IMR-90 (cell line): ENCODE measurements around the gene CEBPZ. TPM values are rescaled to one million over a fixed set of nuclear protein-coding genes. Genes with fewer than 3 reads are reported as not detected.

Experiments used
- ATAC-seq: fragments of 200-7000 bp; cut with Tn5 transposase; 2 replicates; pipeline ENCODE4 v1.9.1; 2020; ENCODE audit warnings: low read depth, mild to moderate bottlenecking, moderate library complexity
- BruUV-seq: library from RNA; stranded (reverse); fragments of 400-500 nt; replicated peaks from 2 replicates; lab custom pipeline; 2021; lab: Mats Ljungman, UMichigan
- CTCF ChIA-PET: fragments of 300-600 bp; formaldehyde crosslinking; extraction: SDS; loops from one replicate; lab custom pipeline; 2021; ENCODE audit warnings: antibody characterized with exemption; lab: Yijun Ruan, JAX
- POLR2A ChIA-PET: fragments of 300-600 bp; sonication (Branson Sonifier 250); formaldehyde crosslinking; loops from one replicate; lab custom pipeline; 2022; ENCODE audit warnings: antibody characterized with exemption; ENCODE audit not compliant: unreplicated experiment; lab: Charles Lee
- DNase-seq: peaks from one replicate; pipeline ENCODE4 v3.0.0; 2013
- H2AFZ ChIP-seq: replicated peaks from 2 replicates; pipeline ENCODE3; 2013; ENCODE audit warnings: low read length, mild to moderate bottlenecking; ENCODE audit not compliant: poor library complexity
- H2AK5ac ChIP-seq: 2 replicates; pipeline ENCODE4 v1.6.1; 2013; ENCODE audit warnings: low read depth, low read length, inconsistent platforms
- H2AK9ac ChIP-seq: replicated peaks from 2 replicates; pipeline ENCODE3; 2013; ENCODE audit warnings: mild to moderate bottlenecking, low read depth, low read length, moderate library complexity; ENCODE audit not compliant: poor library complexity
- H2BK120ac ChIP-seq: 2 replicates; pipeline ENCODE4 v1.6.1; 2013; ENCODE audit warnings: low read depth, low read length, inconsistent platforms
- H2BK15ac ChIP-seq: 3 replicates; pipeline ENCODE4 v1.6.1; 2013; ENCODE audit warnings: low read depth, low read length, inconsistent platforms
- H2BK20ac ChIP-seq: 2 replicates; pipeline ENCODE4 v1.6.1; 2013; ENCODE audit warnings: low read depth, mild to moderate bottlenecking, inconsistent platforms, low read length, moderate library complexity
- H2BK5ac ChIP-seq: 2 replicates; pipeline ENCODE4 v1.6.1; 2013; ENCODE audit warnings: mild to moderate bottlenecking, low read depth, low read length, inconsistent platforms; ENCODE audit not compliant: poor library complexity, severe bottlenecking
- H3K14ac ChIP-seq: replicated peaks from 2 replicates; pipeline ENCODE4 v1.6.1; 2013; ENCODE audit warnings: low read depth, low read length, inconsistent platforms
- H3K18ac ChIP-seq: 2 replicates; pipeline ENCODE4 v1.6.1; 2013; ENCODE audit warnings: low read depth, low read length, control low read depth
- H3K23ac ChIP-seq: 2 replicates; pipeline ENCODE4 v1.6.1; 2013; ENCODE audit warnings: low read depth, low read length, inconsistent platforms
- H3K27ac ChIP-seq: 2 replicates; pipeline ENCODE4 v1.5.1; 2013; ENCODE audit warnings: mild to moderate bottlenecking, control low read depth, low read length; ENCODE audit not compliant: insufficient read depth
- H3K27me3 ChIP-seq: 2 replicates; pipeline ENCODE4 v1.6.1; 2013; ENCODE audit warnings: low read length; ENCODE audit not compliant: control insufficient read depth, insufficient read depth
- H3K36me3 ChIP-seq: 2 replicates; pipeline ENCODE4 v1.6.1; 2013; ENCODE audit warnings: low read length, mixed read lengths; ENCODE audit not compliant: control insufficient read depth, insufficient read depth
- H3K4ac ChIP-seq: 2 replicates; pipeline ENCODE4 v1.6.1; 2013; ENCODE audit warnings: low read depth, low read length, inconsistent platforms
- H3K4me1 ChIP-seq: 2 replicates; pipeline ENCODE4 v1.6.1; 2013; ENCODE audit warnings: low read length, mixed read lengths; ENCODE audit not compliant: control insufficient read depth, insufficient read depth
- H3K4me2 ChIP-seq: 2 replicates; pipeline ENCODE4 v1.6.1; 2013; ENCODE audit warnings: low read depth, mild to moderate bottlenecking, control low read depth, low read length, moderate library complexity
- H3K4me3 ChIP-seq: 2 replicates; pipeline ENCODE4 v1.5.1; 2013; ENCODE audit warnings: low read depth, mild to moderate bottlenecking, control low read depth, low read length, moderate library complexity; ENCODE audit not compliant: insufficient read depth
- H3K56ac ChIP-seq: 2 replicates; pipeline ENCODE4 v1.6.1; 2013; ENCODE audit warnings: low read length, inconsistent platforms; ENCODE audit not compliant: insufficient read depth; ENCODE audit errors: extremely low read depth
- H3K79me1 ChIP-seq, 2 experiments: 2 replicates each; pipeline ENCODE4 v1.6.1; 2013; ENCODE audit warnings: low read length in 2 of 2, inconsistent platforms in 1 of 2, low read depth in 1 of 2
- H3K9ac ChIP-seq: 2 replicates; pipeline ENCODE4 v1.6.1; 2013; ENCODE audit warnings: low read depth, low read length, control low read depth
- H3K9me1 ChIP-seq: 2 replicates; pipeline ENCODE4 v1.6.1; 2013; ENCODE audit warnings: low read length, inconsistent platforms; ENCODE audit not compliant: insufficient read depth
- H3K9me3 ChIP-seq: 2 replicates; pipeline ENCODE4 v1.6.1; 2013; ENCODE audit warnings: low read length; ENCODE audit not compliant: control insufficient read depth, insufficient read depth
- H4K20me1 ChIP-seq: 2 replicates; pipeline ENCODE4 v1.6.1; 2013; ENCODE audit warnings: low read length, inconsistent platforms; ENCODE audit not compliant: insufficient read depth
- H4K5ac ChIP-seq: 2 replicates; pipeline ENCODE4 v1.6.1; 2013; ENCODE audit warnings: mild to moderate bottlenecking, low read depth, low read length, control low read depth
- H4K8ac ChIP-seq, 2 experiments: 2 replicates each; pipeline ENCODE4 v1.6.1; 2013; ENCODE audit warnings: low read depth in 2 of 2, low read length in 2 of 2, control low read depth in 1 of 2, inconsistent platforms in 1 of 2
- H4K91ac ChIP-seq: 2 replicates; pipeline ENCODE4 v1.6.1; 2013; ENCODE audit warnings: low read depth, low read length, inconsistent platforms; ENCODE audit not compliant: insufficient read depth
- CHD1 ChIP-seq: IDR thresholded peaks from 2 replicates; pipeline ENCODE4 v1.6.1; 2012; ENCODE audit warnings: low read depth, low read length, improper control_type of control experiment
- FOS ChIP-seq: fragments of 150-350 bp; IDR thresholded peaks from 2 replicates; pipeline ENCODE4 v1.6.1; 2016; ENCODE audit warnings: low read depth, low read length
- MAFK ChIP-seq: IDR thresholded peaks from 2 replicates; pipeline ENCODE4 v1.6.1; 2012; ENCODE audit warnings: low read depth, low read length, improper control_type of control experiment
- MAZ ChIP-seq: IDR thresholded peaks from 2 replicates; pipeline ENCODE4 v1.6.1; 2012; ENCODE audit warnings: low read depth, mild to moderate bottlenecking, low read length, improper control_type of control experiment, moderate library complexity, borderline replicate concordance
- MXI1 ChIP-seq: IDR thresholded peaks from 2 replicates; pipeline ENCODE4 v1.6.1; 2012; ENCODE audit warnings: low read depth, mild to moderate bottlenecking, low read length, moderate library complexity, borderline replicate concordance
- NFE2L2 ChIP-seq: fragments of 150-350 bp; IDR thresholded peaks from 2 replicates; pipeline ENCODE4 v1.6.1; 2016; ENCODE audit warnings: low read depth, mild to moderate bottlenecking, low read length
- POLR2A ChIP-seq: IDR thresholded peaks from 2 replicates; pipeline ENCODE4 v1.6.1; 2012; ENCODE audit warnings: mild to moderate bottlenecking, low read depth, low read length
- RCOR1 ChIP-seq: IDR thresholded peaks from 2 replicates; pipeline ENCODE4 v1.6.1; 2012; ENCODE audit warnings: mild to moderate bottlenecking, low read length, improper control_type of control experiment; ENCODE audit not compliant: insufficient replicate concordance
- RFX5 ChIP-seq: IDR thresholded peaks from 2 replicates; pipeline ENCODE4 v1.8.0; 2012; ENCODE audit warnings: low read depth, mild to moderate bottlenecking, low read length, moderate library complexity
- SMC3 ChIP-seq: fragments of 150-350 bp; IDR thresholded peaks from 2 replicates; pipeline ENCODE4 v1.6.1; 2016; ENCODE audit warnings: low read depth, mild to moderate bottlenecking, antibody characterized with exemption, low read length, moderate library complexity
- WGBS, 2 experiments: methylation state at CpG; one replicate each; pipeline versions ENCODE4 v1.1.5 to v1.1.7; 2013; ENCODE audit warnings: missing lambda C conversion rate in 2 of 2; ENCODE audit not compliant: insufficient read length in 1 of 2; ENCODE audit errors: extremely low coverage in 2 of 2; 5-methylcytosine and 5-hydroxymethylcytosine counted together
- dilution Hi-C: fragments of 300-500 bp; cut with HindIII; formaldehyde crosslinking; loops from one replicate; pipeline ENCODE4 v1.14.3; 2018; ENCODE audit warnings: low sequenced_read_pairs; ENCODE audit not compliant: unreplicated experiment
- in situ Hi-C: fragments of 300-500 bp; cut with MboI; formaldehyde crosslinking; loops from 3 replicates; pipeline ENCODE4 v1.14.3; 2019; ENCODE audit warnings: low sequenced_read_pairs, inconsistent platforms, mixed read lengths
- intact Hi-C: fragments of 100-400 bp; cut with micrococcal nuclease; formaldehyde crosslinking; loops from 2 replicates; pipeline ENCODE4 v1.10.0; 2022
- polyA plus RNA-seq, 3 experiments: library from polyadenylated mRNA; depleted of rRNA; stranded (reverse); fragments of >200 nt; gene quantifications; 2 replicates each; pipeline ENCODE4 v1.2.3, GENCODE V29; 2012; ENCODE audit warnings: low replicate concordance in 1 of 3
- total RNA-seq: library from RNA; depleted of rRNA; stranded (reverse); fragments of >200 nt; gene quantifications from 2 replicates; pipeline ENCODE4 v1.2.3, GENCODE V29; 2012
- TF ChIP-seq, protein P1 (sequence below): fragments of 150-350 bp; IDR thresholded peaks from 2 replicates; pipeline ENCODE4 v1.6.1; 2016; ENCODE audit warnings: low read depth, mild to moderate bottlenecking, low read length, moderate library complexity, borderline replicate concordance
- TF ChIP-seq, protein P2 (sequence below): fragments of 150-350 bp; IDR thresholded peaks from 2 replicates; pipeline ENCODE4 v1.6.1; 2017; ENCODE audit warnings: mild to moderate bottlenecking, antibody characterized with exemption, low read length, low read depth
- TF ChIP-seq, protein P3 (sequence below): conservative IDR thresholded peaks from 2 replicates; pipeline ENCODE4 v1.5.1; 2012; ENCODE audit warnings: mild to moderate bottlenecking, low read depth, low read length, improper control_type of control experiment

CEBPZ gene
- total and polyA plus RNA-seq, 2 of the 4 experiments (the other 2 are of a cell fraction), result 9.4 to 33.3 TPM

DNA sequence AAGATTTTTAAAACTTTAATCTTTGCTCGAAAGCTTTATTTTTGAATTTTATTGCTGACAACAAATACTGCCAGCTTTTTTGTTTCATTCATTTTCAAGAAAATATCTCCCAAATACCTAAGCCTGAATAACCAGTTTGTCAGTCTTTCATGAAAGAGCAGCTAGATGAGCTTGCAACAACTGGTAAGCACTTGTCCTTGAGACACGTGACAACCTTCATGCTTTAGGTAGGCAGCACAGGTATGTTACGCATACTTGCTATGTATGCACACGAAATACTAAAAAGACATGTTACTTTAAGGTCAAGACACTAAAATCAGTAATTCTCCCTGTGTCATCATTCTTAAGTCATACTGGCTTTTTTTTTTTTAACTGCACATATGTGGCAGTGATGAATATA, 12.3 kb downstream of the CEBPZ start:
- Histone ChIP-seq H3K9me1 (no peaks in the 10 kb centered on the region), H3K36me3 (peaks cover 32% of the 10 kb centered on the region), H3K27me3 (no peaks in the 10 kb centered on the region), H2BK5ac (no peak overlapping the region), H2BK15ac (no peak overlapping the region), H2BK20ac (no peak overlapping the region), H3K23ac (no peak overlapping the region), H2AK5ac (no peak overlapping the region), H3K4me1 (no peaks in the 10 kb centered on the region), H4K20me1 (no peaks in the 10 kb centered on the region), H2AK9ac (no peak overlapping the region), H3K4me3 (no peak overlapping the region), H3K79me1 (peaks cover 13 to 15% of the 10 kb centered on the region in 2 experiments; a peak in 3 of 4 replicates), H3K14ac (no peak overlapping the region), H3K9ac (no peak overlapping the region), H3K56ac (no peak overlapping the region), H3K18ac (no peak overlapping the region), H3K4ac (no peak overlapping the region), H3K27ac (no peak overlapping the region), H3K4me2 (no peak overlapping the region), H3K9me3 (no peaks in the 10 kb centered on the region), H2AFZ (no peak overlapping the region), H4K91ac (no peak overlapping the region), H4K5ac (no peak overlapping the region), H2BK120ac (no peak overlapping the region), H4K8ac (no peak overlapping the region)
- in situ Hi-C loops, result no loop called here
- intact Hi-C loops, result no loop called here
- POLR2A ChIA-PET, result no interaction called here
- no TSS peak for BruUV-seq
- dilution Hi-C loops, result no loop called here
- DNase-seq, result no peak
- no CpG with 5 or more reads among the region's 4 CpGs for WGBS, 2 experiments
- CTCF ChIA-PET, result no interaction called here
- TF ChIP-seq POLR2A (no peak), NFE2L2 (no peak), SMC3 (no peak), MAFK (no peak), RFX5 (no peak), RCOR1 (no peak), FOS (no peak), CHD1 (no peak), MXI1 (no peak), MAZ (no peak)
- TF ChIP-seq, protein P1, sequence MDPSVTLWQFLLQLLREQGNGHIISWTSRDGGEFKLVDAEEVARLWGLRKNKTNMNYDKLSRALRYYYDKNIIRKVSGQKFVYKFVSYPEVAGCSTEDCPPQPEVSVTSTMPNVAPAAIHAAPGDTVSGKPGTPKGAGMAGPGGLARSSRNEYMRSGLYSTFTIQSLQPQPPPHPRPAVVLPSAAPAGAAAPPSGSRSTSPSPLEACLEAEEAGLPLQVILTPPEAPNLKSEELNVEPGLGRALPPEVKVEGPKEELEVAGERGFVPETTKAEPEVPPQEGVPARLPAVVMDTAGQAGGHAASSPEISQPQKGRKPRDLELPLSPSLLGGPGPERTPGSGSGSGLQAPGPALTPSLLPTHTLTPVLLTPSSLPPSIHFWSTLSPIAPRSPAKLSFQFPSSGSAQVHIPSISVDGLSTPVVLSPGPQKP, result no peak
- TF ChIP-seq, protein P2, sequence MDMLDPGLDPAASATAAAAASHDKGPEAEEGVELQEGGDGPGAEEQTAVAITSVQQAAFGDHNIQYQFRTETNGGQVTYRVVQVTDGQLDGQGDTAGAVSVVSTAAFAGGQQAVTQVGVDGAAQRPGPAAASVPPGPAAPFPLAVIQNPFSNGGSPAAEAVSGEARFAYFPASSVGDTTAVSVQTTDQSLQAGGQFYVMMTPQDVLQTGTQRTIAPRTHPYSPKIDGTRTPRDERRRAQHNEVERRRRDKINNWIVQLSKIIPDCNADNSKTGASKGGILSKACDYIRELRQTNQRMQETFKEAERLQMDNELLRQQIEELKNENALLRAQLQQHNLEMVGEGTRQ, result no peak
- TF ChIP-seq, protein P3, sequence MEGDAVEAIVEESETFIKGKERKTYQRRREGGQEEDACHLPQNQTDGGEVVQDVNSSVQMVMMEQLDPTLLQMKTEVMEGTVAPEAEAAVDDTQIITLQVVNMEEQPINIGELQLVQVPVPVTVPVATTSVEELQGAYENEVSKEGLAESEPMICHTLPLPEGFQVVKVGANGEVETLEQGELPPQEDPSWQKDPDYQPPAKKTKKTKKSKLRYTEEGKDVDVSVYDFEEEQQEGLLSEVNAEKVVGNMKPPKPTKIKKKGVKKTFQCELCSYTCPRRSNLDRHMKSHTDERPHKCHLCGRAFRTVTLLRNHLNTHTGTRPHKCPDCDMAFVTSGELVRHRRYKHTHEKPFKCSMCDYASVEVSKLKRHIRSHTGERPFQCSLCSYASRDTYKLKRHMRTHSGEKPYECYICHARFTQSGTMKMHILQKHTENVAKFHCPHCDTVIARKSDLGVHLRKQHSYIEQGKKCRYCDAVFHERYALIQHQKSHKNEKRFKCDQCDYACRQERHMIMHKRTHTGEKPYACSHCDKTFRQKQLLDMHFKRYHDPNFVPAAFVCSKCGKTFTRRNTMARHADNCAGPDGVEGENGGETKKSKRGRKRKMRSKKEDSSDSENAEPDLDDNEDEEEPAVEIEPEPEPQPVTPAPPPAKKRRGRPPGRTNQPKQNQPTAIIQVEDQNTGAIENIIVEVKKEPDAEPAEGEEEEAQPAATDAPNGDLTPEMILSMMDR, result no peak
- ATAC-seq, result no peak
